ENCODE measurements around the gene THYN1. TPM values are rescaled to one million over a fixed set of nuclear protein-coding genes. Genes with fewer than 3 reads are reported as not detected.

Gene THYN1
- total RNA-seq, 4 donors from 2014 or later = 37.8 to 62.7 (median 52.3) TPM

- TF ChIP-seq POLR2A (IDR thresholded peaks at IDR 0.05) = no peak
- TF ChIP-seq, protein P1, sequence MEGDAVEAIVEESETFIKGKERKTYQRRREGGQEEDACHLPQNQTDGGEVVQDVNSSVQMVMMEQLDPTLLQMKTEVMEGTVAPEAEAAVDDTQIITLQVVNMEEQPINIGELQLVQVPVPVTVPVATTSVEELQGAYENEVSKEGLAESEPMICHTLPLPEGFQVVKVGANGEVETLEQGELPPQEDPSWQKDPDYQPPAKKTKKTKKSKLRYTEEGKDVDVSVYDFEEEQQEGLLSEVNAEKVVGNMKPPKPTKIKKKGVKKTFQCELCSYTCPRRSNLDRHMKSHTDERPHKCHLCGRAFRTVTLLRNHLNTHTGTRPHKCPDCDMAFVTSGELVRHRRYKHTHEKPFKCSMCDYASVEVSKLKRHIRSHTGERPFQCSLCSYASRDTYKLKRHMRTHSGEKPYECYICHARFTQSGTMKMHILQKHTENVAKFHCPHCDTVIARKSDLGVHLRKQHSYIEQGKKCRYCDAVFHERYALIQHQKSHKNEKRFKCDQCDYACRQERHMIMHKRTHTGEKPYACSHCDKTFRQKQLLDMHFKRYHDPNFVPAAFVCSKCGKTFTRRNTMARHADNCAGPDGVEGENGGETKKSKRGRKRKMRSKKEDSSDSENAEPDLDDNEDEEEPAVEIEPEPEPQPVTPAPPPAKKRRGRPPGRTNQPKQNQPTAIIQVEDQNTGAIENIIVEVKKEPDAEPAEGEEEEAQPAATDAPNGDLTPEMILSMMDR (IDR thresholded peaks at IDR 0.05) = no peak
- no peak for DNase-seq
Observed at GRCh38 chr11:134254433-134255183, 1.5 kb upstream of the THYN1 start.

GRCh38 chr11:134252346-134253187 is 585 bp downstream of the THYN1 start:
- peak in 2 of 3 donors; percentile 52 to 56 for DNase-seq
- Histone ChIP-seq H3K36me3 (peaks cover 0 to 39% (median 0%) of the 10 kb centered on the region in 3 donors), H3K4me3 (peak overlapping the region; percentile 82 to 94 (median 90)), H3K9me3 (no peaks in the 10 kb centered on the region), H3K27ac (peak overlapping the region; percentile 61 to 78 (median 68)), H3K27me3 (no peaks in the 10 kb centered on the region), H3K4me1 (peaks cover 0 to 21% (median 3%) of the 10 kb centered on the region in 4 donors)
- TF ChIP-seq POLR2A (IDR thresholded peaks at IDR 0.05) = no peak
- TF ChIP-seq, protein P1 (IDR thresholded peaks at IDR 0.05) = no peak

More at GRCh38 chr11:134254433-134255183, 1.5 kb upstream of the THYN1 start:
- H3K27ac ChIP-seq = no peak overlapping the region
- peaks cover 0 to 40% (median 0%) of the 10 kb centered on the region in 3 donors for H3K36me3 ChIP-seq
- peaks cover 0 to 21% (median 3%) of the 10 kb centered on the region in 4 donors for H3K4me1 ChIP-seq
- H3K9me3 ChIP-seq = no peaks in the 10 kb centered on the region
- H3K4me3 ChIP-seq = peak overlapping the region in 2 of 4 donors; percentile 82 to 90
- no peaks in the 10 kb centered on the region for H3K27me3 ChIP-seq

- Histone ChIP-seq H3K27ac (no peak overlapping the region), H3K27me3 (no peaks in the 10 kb centered on the region), H3K36me3 (peaks cover 0 to 53% (median 0%) of the 10 kb centered on the region in 3 donors), H3K4me1 (peaks cover 0 to 21% (median 3%) of the 10 kb centered on the region in 4 donors), H3K9me3 (no peaks in the 10 kb centered on the region), H3K4me3 (no peak overlapping the region)
- no peak for DNase-seq
- no peak for TF ChIP-seq POLR2A (IDR thresholded peaks at IDR 0.05)
- TF ChIP-seq, protein P1 (IDR thresholded peaks at IDR 0.05) = no peak
Observed at GRCh38 chr11:134250675-134251074, 2.5 kb downstream of the THYN1 start.

DNA sequence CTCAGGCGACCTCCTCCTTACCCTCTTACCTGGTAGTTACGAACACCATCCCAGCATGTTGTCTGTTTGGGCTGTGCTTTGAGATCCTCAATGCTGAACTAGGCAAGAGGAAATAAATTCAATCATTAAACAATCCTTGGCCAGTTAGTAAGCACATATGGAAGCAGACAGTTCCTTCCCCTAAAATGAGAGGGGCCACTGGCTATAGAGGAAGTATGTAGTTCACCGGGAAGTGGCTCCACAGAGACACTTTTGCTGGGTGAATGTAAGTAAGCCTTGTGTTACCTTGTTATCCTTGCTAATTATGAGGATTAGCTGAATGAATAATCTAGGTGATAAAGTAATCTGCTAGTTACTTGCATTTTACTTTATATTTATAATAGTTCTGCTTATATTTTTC is 2.9 kb downstream of the THYN1 start:
- Histone ChIP-seq H3K4me1 (peaks cover 0 to 21% (median 3%) of the 10 kb centered on the region in 4 donors), H3K27ac (no peak overlapping the region), H3K9me3 (no peaks in the 10 kb centered on the region), H3K36me3 (peaks cover 0 to 57% (median 0%) of the 10 kb centered on the region in 3 donors), H3K4me3 (no peak overlapping the region), H3K27me3 (no peaks in the 10 kb centered on the region)
- TF ChIP-seq, protein P1 (IDR thresholded peaks at IDR 0.05) = no peak
- no peak for TF ChIP-seq POLR2A (IDR thresholded peaks at IDR 0.05)
- no peak for DNase-seq

GRCh38 chr11:134248910-134249480 is 4.2 kb downstream of the THYN1 start:
- H3K4me1 ChIP-seq = peaks cover 0 to 14% (median under 1%) of the 10 kb centered on the region in 4 donors
- H3K36me3 ChIP-seq = peaks cover 0 to 70% (median 0%) of the 10 kb centered on the region in 3 donors
- no peaks in the 10 kb centered on the region for H3K9me3 ChIP-seq
- no peaks in the 10 kb centered on the region for H3K27me3 ChIP-seq
- no peak for DNase-seq
- no peak overlapping the region for H3K4me3 ChIP-seq
- no peak overlapping the region for H3K27ac ChIP-seq
- TF ChIP-seq POLR2A (IDR thresholded peaks at IDR 0.05) = no peak
- TF ChIP-seq, protein P1 (IDR thresholded peaks at IDR 0.05) = no peak

Data from Peyer's patch (tissue), 4 donors.